Neural progenitor cell (in vitro differentiated cells): Measurements from ENCODE around the gene R3HDM1.

Source experiments
- CTCF ChIP-seq: fragments of 200-600 bp; sonication (generic); IDR thresholded peaks from 2 replicates; pipeline ENCODE4 v1.5.1; 2017; ENCODE audit warnings: antibody characterized with exemption, mild to moderate bottlenecking
- EZH2 ChIP-seq: fragments of 200-600 bp; sonication (generic); IDR thresholded peaks from 2 replicates; pipeline ENCODE4 v1.6.1; 2017; ENCODE audit warnings: antibody characterized with exemption, mild to moderate bottlenecking, moderate library complexity
- EZH2phosphoT487 ChIP-seq: fragments of 200-600 bp; sonication (generic); IDR thresholded peaks from 2 replicates; pipeline ENCODE4 v1.6.1; 2017; ENCODE audit warnings: antibody characterized with exemption

- TF ChIP-seq EZH2 = no peak
- TF ChIP-seq EZH2phosphoT487 = no peak
- peak; percentile 14 for TF ChIP-seq CTCF
Observed at GRCh38 chr2:135600915-135601314, 69.6 kb downstream of the R3HDM1 start.
